ENCODE measurements around the gene EXOC1. TPM values are rescaled to one million over a fixed set of nuclear protein-coding genes. Genes with fewer than 3 reads are reported as not detected.
A peak's percentile ranks its signal among the peaks of the same experiment; 100 is the strongest.

The EXOC1 gene
- total RNA-seq, 1 donor from 2014 or later = 52.0 TPM

- Histone ChIP-seq H3K36me3 (peaks cover 7% of the 10 kb centered on the region), H4K20me1 (ENCODE audit: low read depth) (no peaks in the 10 kb centered on the region), H3K4me3 (peak overlapping the region; percentile 65), H3K27ac (no peak overlapping the region), H3K4me2 (peak overlapping the region; percentile 95), H3K79me2 (ENCODE audit: low read depth) (peaks cover 34% of the 10 kb centered on the region), H3K9ac (no peak overlapping the region), H3K4me1 (peaks cover 17% of the 10 kb centered on the region), H3K9me3 (ENCODE audit: low read depth) (no peaks in the 10 kb centered on the region), H3F3A (ENCODE audit: low read depth) (peaks cover 32% of the 10 kb centered on the region), H3K27me3 (no peaks in the 10 kb centered on the region), H2AFZ (replicated peaks) (peak overlapping the region; percentile 89)
- Mint-ChIP-seq H3K36me3 (peaks cover 4% of the 10 kb centered on the region), H3K27ac (peak overlapping the region; percentile 29), H3K9me3 (no peaks in the 10 kb centered on the region), H3K4me3 (peak overlapping the region; percentile 96), H3K27me3 (ENCODE audit: insufficient read depth, low read depth) (no peaks in the 10 kb centered on the region), H3K4me1 (peaks cover 17% of the 10 kb centered on the region)
- TF ChIP-seq EZH2phosphoT487 (IDR thresholded peaks at IDR 0.05) (no peak), CTCF (IDR thresholded peaks at IDR 0.05) (no peak), EZH2 (IDR thresholded peaks at IDR 0.05) (no peak)
- no peak for DNase-seq (ENCODE audit: low spot score)
These were observed 94.7 kb downstream of the EXOC1 start for GRCh38 chr4:55947912-55948725.

GRCh38 chr4:55948726-55949481 is 95.5 kb downstream of the EXOC1 start, which contains the start of gene CEP135:
CEP135 (plus strand) TSS chr4:55948945; CDS start chr4:55952131, 3,186 bp downstream.
- Histone ChIP-seq H3K79me2 (ENCODE audit: low read depth) (peaks cover 34% of the 10 kb centered on the region), H4K20me1 (ENCODE audit: low read depth) (no peaks in the 10 kb centered on the region), H3K27ac (peak within 1 kb of the TSS; percentile 80), H2AFZ (replicated peaks) (peak within 1 kb of the TSS; percentile 89), H3K9ac (peak within 1 kb of the TSS; percentile 9), H3F3A (ENCODE audit: low read depth) (peaks cover 32% of the 10 kb centered on the region), H3K4me1 (peaks cover 17% of the 10 kb centered on the region), H3K4me3 (peak within 1 kb of the TSS; percentile 65), H3K27me3 (no peaks in the 10 kb centered on the region), H3K4me2 (peak within 1 kb of the TSS; percentile 95), H3K9me3 (ENCODE audit: low read depth) (no peaks in the 10 kb centered on the region), H3K36me3 (peaks cover 9% of the 10 kb centered on the region)
- Mint-ChIP-seq H3K27me3 (ENCODE audit: insufficient read depth, low read depth) (no peaks in the 10 kb centered on the region), H3K9me3 (no peaks in the 10 kb centered on the region), H3K36me3 (peaks cover 6% of the 10 kb centered on the region), H3K4me1 (peaks cover 17% of the 10 kb centered on the region), H3K27ac (peak within 1 kb of the TSS; percentile 91), H3K4me3 (peak within 1 kb of the TSS; percentile 96)
- peak; percentile 99 for DNase-seq (ENCODE audit: low spot score)
- TF ChIP-seq EZH2 (IDR thresholded peaks at IDR 0.05) = no peak
- peak; percentile 89 for TF ChIP-seq CTCF (IDR thresholded peaks at IDR 0.05)

- peaks cover 32% of the 10 kb centered on the region for H3F3A ChIP-seq (ENCODE audit: low read depth)
- H3K4me1 Mint-ChIP-seq = peaks cover 17% of the 10 kb centered on the region
- no peaks in the 10 kb centered on the region for H3K27me3 Mint-ChIP-seq (ENCODE audit: insufficient read depth, low read depth)
- H3K9ac ChIP-seq = peak overlapping the region; percentile 9
- peaks cover 34% of the 10 kb centered on the region for H3K79me2 ChIP-seq (ENCODE audit: low read depth)
- peak overlapping the region; percentile 96 for H3K4me3 Mint-ChIP-seq
- no peaks in the 10 kb centered on the region for H3K9me3 ChIP-seq (ENCODE audit: low read depth)
- H3K9me3 Mint-ChIP-seq = no peaks in the 10 kb centered on the region
- TF ChIP-seq EZH2phosphoT487 (IDR thresholded peaks at IDR 0.05) (no peak), CTCF (IDR thresholded peaks at IDR 0.05) (no peak), EZH2 (IDR thresholded peaks at IDR 0.05) (no peak)
- H3K27me3 ChIP-seq = no peaks in the 10 kb centered on the region
- no peak for DNase-seq (ENCODE audit: low spot score)
- H3K27ac Mint-ChIP-seq = peak overlapping the region; percentile 91
- H3K4me1 ChIP-seq = peaks cover 17% of the 10 kb centered on the region
- peaks cover 11% of the 10 kb centered on the region for H3K36me3 Mint-ChIP-seq
- H3K4me3 ChIP-seq = peak overlapping the region; percentile 65
- H3K27ac ChIP-seq = peak overlapping the region; percentile 80
- peaks cover 14% of the 10 kb centered on the region for H3K36me3 ChIP-seq
- no peaks in the 10 kb centered on the region for H4K20me1 ChIP-seq (ENCODE audit: low read depth)
- H2AFZ ChIP-seq (replicated peaks) = peak overlapping the region; percentile 59
- H3K4me2 ChIP-seq = peak overlapping the region; percentile 95
These were observed 96.0 kb downstream of the EXOC1 start for GRCh38 chr4:55949482-55949802.

Data from neural progenitor cell (in vitro differentiated cells).